Measurements from ENCODE around the gene NSD2. TPM values are rescaled to one million over a fixed set of nuclear protein-coding genes. Genes with fewer than 3 reads are reported as not detected.

NSD2 gene
- total and polyA plus RNA-seq, 9 of the 15 experiments (the other 6 are each of a cell fraction or from before 2014, with no cell fraction given): 6.4 to 126 (median 58.8) TPM

GRCh38 chr4:1856071-1856942 lies 14.9 kb upstream of the NSD2 start, which contains the start of gene LETM1 (continued):
- TF ChIP-seq CBX8 (IDR thresholded peaks at IDR 0.05; ENCODE audit: borderline replicate concordance, extremely low read depth, low read depth, low read length, poor library complexity, severe bottlenecking) (no peak), BRD9 (IDR thresholded peaks at IDR 0.05; ENCODE audit: low read depth, partially characterized antibody) (no peak), FOS (IDR thresholded peaks at IDR 0.05; ENCODE audit: extremely low read depth, insufficient read length) (no peak), TAF9B (IDR thresholded peaks at IDR 0.05; ENCODE audit: partially characterized antibody) (no peak), PML (IDR thresholded peaks at IDR 0.05; ENCODE audit: low read length) (peak; percentile 78), HNRNPUL1 (IDR thresholded peaks at IDR 0.05; ENCODE audit: low read length) (no peak), SETDB1 (IDR thresholded peaks at IDR 0.05; ENCODE audit: low read length) (peak; percentile 68), GATAD2B (IDR thresholded peaks at IDR 0.05; ENCODE audit: borderline replicate concordance) (no peak; the same call in 1 of the 2 replicates), MAZ (CRISPR knock-in tag; conservative IDR thresholded peaks at IDR 0.05 in 1 of 2, IDR thresholded peaks at IDR 0.05 in 1 of 2) (peak; percentile 56 to 64)
- TF ChIP-seq, protein P1, sequence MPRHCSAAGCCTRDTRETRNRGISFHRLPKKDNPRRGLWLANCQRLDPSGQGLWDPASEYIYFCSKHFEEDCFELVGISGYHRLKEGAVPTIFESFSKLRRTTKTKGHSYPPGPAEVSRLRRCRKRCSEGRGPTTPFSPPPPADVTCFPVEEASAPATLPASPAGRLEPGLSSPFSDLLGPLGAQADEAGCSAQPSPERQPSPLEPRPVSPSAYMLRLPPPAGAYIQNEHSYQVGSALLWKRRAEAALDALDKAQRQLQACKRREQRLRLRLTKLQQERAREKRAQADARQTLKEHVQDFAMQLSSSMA (CRISPR knock-in tag; IDR thresholded peaks at IDR 0.05): no peak
- TF ChIP-seq, protein P2, sequence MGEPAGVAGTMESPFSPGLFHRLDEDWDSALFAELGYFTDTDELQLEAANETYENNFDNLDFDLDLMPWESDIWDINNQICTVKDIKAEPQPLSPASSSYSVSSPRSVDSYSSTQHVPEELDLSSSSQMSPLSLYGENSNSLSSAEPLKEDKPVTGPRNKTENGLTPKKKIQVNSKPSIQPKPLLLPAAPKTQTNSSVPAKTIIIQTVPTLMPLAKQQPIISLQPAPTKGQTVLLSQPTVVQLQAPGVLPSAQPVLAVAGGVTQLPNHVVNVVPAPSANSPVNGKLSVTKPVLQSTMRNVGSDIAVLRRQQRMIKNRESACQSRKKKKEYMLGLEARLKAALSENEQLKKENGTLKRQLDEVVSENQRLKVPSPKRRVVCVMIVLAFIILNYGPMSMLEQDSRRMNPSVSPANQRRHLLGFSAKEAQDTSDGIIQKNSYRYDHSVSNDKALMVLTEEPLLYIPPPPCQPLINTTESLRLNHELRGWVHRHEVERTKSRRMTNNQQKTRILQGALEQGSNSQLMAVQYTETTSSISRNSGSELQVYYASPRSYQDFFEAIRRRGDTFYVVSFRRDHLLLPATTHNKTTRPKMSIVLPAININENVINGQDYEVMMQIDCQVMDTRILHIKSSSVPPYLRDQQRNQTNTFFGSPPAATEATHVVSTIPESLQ (CRISPR knock-in tag; IDR thresholded peaks at IDR 0.05): 0 out of 2 replicates have a peak, but pooled peaks have one; percentile 22
- TF ChIP-seq, protein P3, sequence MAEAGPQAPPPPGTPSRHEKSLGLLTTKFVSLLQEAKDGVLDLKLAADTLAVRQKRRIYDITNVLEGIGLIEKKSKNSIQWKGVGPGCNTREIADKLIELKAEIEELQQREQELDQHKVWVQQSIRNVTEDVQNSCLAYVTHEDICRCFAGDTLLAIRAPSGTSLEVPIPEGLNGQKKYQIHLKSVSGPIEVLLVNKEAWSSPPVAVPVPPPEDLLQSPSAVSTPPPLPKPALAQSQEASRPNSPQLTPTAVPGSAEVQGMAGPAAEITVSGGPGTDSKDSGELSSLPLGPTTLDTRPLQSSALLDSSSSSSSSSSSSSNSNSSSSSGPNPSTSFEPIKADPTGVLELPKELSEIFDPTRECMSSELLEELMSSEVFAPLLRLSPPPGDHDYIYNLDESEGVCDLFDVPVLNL (CRISPR knock-in tag; IDR thresholded peaks at IDR 0.05; ENCODE audit: low read depth): no peak

All from K562 (cell line).